CD14-positive monocyte (primary cell): ENCODE measurements around the gene WNT10A. TPM values are rescaled to one million over a fixed set of nuclear protein-coding genes. Genes with fewer than 3 reads are reported as not detected.

Source experiments
- DNase-seq, 3 donors: peaks; one replicate each; pipeline ENCODE4 v3.0.0-alpha.2; 2011 to 2022
- H2AFZ ChIP-seq: 2 replicates; pipeline ENCODE4 v1.6.0; 2012; ENCODE audit warnings: mild to moderate bottlenecking, low read depth, low read length, inconsistent platforms; ENCODE audit not compliant: insufficient read depth, poor library complexity, severe bottlenecking
- H3K27ac ChIP-seq, 2 donors: 1 replicate in 1 of 2; 2 replicates in 1 of 2; pipeline ENCODE4 v1.5.1; 2012 to 2013; ENCODE audit warnings: low read length in 2 of 2, control low read depth in 1 of 2, inconsistent platforms in 1 of 2, low read depth in 1 of 2, mild to moderate bottlenecking in 1 of 2
- H3K27me3 ChIP-seq, 2 donors: one replicate each; pipeline versions ENCODE4 v1.6.0 to v1.6.1; 2011 to 2013; ENCODE audit warnings: low read length in 2 of 2; ENCODE audit not compliant: control insufficient read depth in 2 of 2, insufficient read depth in 2 of 2
- H3K36me3 ChIP-seq, 2 donors: replicated peaks in 1 of 2; 1 replicate in 1 of 2; 2 replicates in 1 of 2; pipeline versions ENCODE4 v1.5.1 to v1.6.1; 2012 to 2013; ENCODE audit warnings: low read length in 2 of 2, control low read depth in 1 of 2, inconsistent platforms in 1 of 2, mild to moderate bottlenecking in 1 of 2; ENCODE audit not compliant: insufficient read depth in 2 of 2, control insufficient read depth in 1 of 2
- H3K4me1 ChIP-seq, 2 donors: 1 replicate in 1 of 2; 2 replicates in 1 of 2; pipeline versions ENCODE4 v1.5.1 to v1.6.1; 2012 to 2013; ENCODE audit warnings: low read length in 2 of 2, control low read depth in 1 of 2, inconsistent platforms in 1 of 2, mild to moderate bottlenecking in 1 of 2, moderate library complexity in 1 of 2; ENCODE audit not compliant: insufficient read depth in 2 of 2, control insufficient read depth in 1 of 2
- H3K4me2 ChIP-seq: replicated peaks from 2 replicates; pipeline ENCODE3; 2012; ENCODE audit warnings: low read length, moderate library complexity, mild to moderate bottlenecking; ENCODE audit not compliant: poor library complexity, severe bottlenecking; ENCODE audit errors: extremely low read depth
- H3K4me3 ChIP-seq, 3 experiments: fragments of 200-600 bp in 1 of 3; sonication (generic) in 1 of 3; replicated peaks in 1 of 3; 1 replicate in 2 of 3; 2 replicates in 1 of 3; pipeline ENCODE4 v1.5.1; 2011 to 2013; ENCODE audit warnings: low read length in 3 of 3, mild to moderate bottlenecking in 3 of 3, control low read depth in 2 of 3, low read depth in 2 of 3, inconsistent platforms in 1 of 3, moderate library complexity in 1 of 3
- H3K79me2 ChIP-seq: 2 replicates; pipeline ENCODE4 v1.6.0; 2012; ENCODE audit warnings: mild to moderate bottlenecking, control low read depth, inconsistent platforms, low read length, moderate library complexity; ENCODE audit not compliant: insufficient read depth
- H3K9ac ChIP-seq: 2 replicates; pipeline ENCODE4 v1.6.0; 2017; ENCODE audit warnings: low read length, mild to moderate bottlenecking; ENCODE audit not compliant: insufficient read depth, poor library complexity, severe bottlenecking
- H3K9me3 ChIP-seq, 2 donors: replicated peaks in 1 of 2; 1 replicate in 1 of 2; 2 replicates in 1 of 2; pipeline versions ENCODE4 v1.5.1 to v1.6.1; 2012 to 2013; ENCODE audit warnings: low read length in 2 of 2, control low read depth in 1 of 2; ENCODE audit not compliant: control insufficient read depth in 1 of 2, insufficient read depth in 1 of 2
- H4K20me1 ChIP-seq: 2 replicates; pipeline ENCODE4 v1.6.0; 2012; ENCODE audit warnings: mild to moderate bottlenecking, low read length, control low read depth, moderate library complexity; ENCODE audit not compliant: insufficient read depth
- H3K27ac Mint-ChIP-seq, 7 donors: one replicate each; pipeline ENCODE4 v1.8.0; 2020; ENCODE audit warnings: mild to moderate bottlenecking in 7 of 7, mixed read lengths in 7 of 7, moderate library complexity in 6 of 7, inconsistent platforms in 2 of 7
- H3K27me3 Mint-ChIP-seq, 3 donors: one replicate each; pipeline ENCODE4 v1.8.0; 2021 to 2022; ENCODE audit warnings: low read depth in 3 of 3, mild to moderate bottlenecking in 3 of 3, mixed read lengths in 3 of 3, moderate library complexity in 3 of 3, inconsistent platforms in 1 of 3
- H3K36me3 Mint-ChIP-seq, 2 donors: one replicate each; pipeline ENCODE4 v1.8.0; 2020; ENCODE audit warnings: mixed read lengths in 2 of 2, inconsistent platforms in 1 of 2, mild to moderate bottlenecking in 1 of 2
- H3K4me1 Mint-ChIP-seq: one replicate; pipeline ENCODE4 v1.8.0; 2020; ENCODE audit warnings: mild to moderate bottlenecking, mixed read lengths
- H3K4me3 Mint-ChIP-seq, 2 donors: one replicate each; pipeline ENCODE4 v1.8.0; 2020; ENCODE audit warnings: mild to moderate bottlenecking in 2 of 2, mixed read lengths in 2 of 2, moderate library complexity in 1 of 2
- H3K9me3 Mint-ChIP-seq, 7 donors: one replicate each; pipeline ENCODE4 v1.8.0; 2020 to 2022; ENCODE audit warnings: mixed read lengths in 7 of 7, mild to moderate bottlenecking in 6 of 7, moderate library complexity in 6 of 7, inconsistent platforms in 2 of 7
- CTCF ChIP-seq: fragments of 200-600 bp; IDR thresholded peaks from one replicate; pipeline ENCODE4 v1.8.0; 2022; ENCODE audit warnings: antibody characterized with exemption, mild to moderate bottlenecking
- WGBS: methylation state at CpG from one replicate; pipeline ENCODE4 v1.1.5; 2013; ENCODE audit warnings: missing lambda C conversion rate; ENCODE audit not compliant: insufficient coverage; 5-methylcytosine and 5-hydroxymethylcytosine counted together
- intact Hi-C, 2 donors: fragments of 100-400 bp; cut with micrococcal nuclease; formaldehyde crosslinking; loops; one replicate each; pipeline versions ENCODE4 v1.15.0 to v1.15.1; 2023
- polyA plus RNA-seq, 3 donors: library from polyadenylated mRNA; depleted of rRNA in 1 of 3; unstranded in 2 of 3; stranded (reverse) in 1 of 3; fragments of 300-500 nt in 2 of 3; fragments of >200 nt in 1 of 3; fragmentation: Illumina TruSeq in 2 of 3; gene quantifications; 1 replicate in 2 of 3; 2 replicates in 1 of 3; pipeline ENCODE4 v1.2.3, GENCODE V29; 2012 to 2021

WNT10A gene
- polyA plus RNA-seq, 3 donors, result 0.04 TPM; not detected in 2

- Histone ChIP-seq H2AFZ (peak overlapping the region; percentile 74), H4K20me1 (no peaks in the 10 kb centered on the region), H3K4me2 (peak overlapping the region; percentile 67), H3K9ac (no peak overlapping the region), H3K27ac (no peak overlapping the region), H3K4me3 (peak overlapping the region in 1 of 3 experiments; percentile 56), H3K36me3 (no peaks in the 10 kb centered on the region), H3K9me3 (peaks cover 0 to 37% of the 10 kb centered on the region in 2 donors), H3K27me3 (peaks cover 47 to 69% of the 10 kb centered on the region in 2 donors), H3K79me2 (no peaks in the 10 kb centered on the region), H3K4me1 (peaks cover 9 to 29% of the 10 kb centered on the region in 2 donors)
- H3K4me3 Mint-ChIP-seq, result peak overlapping the region; percentile 57 to 86
- H3K9me3 Mint-ChIP-seq, result peaks cover 0 to 5% (median 0%) of the 10 kb centered on the region in 7 donors
- under 1% methylated on average over 72 of the region's 72 CpGs for WGBS
- intact Hi-C loops, result loop anchor here in 1 of 2 donors (2.0 kb wide), 1 partner anchor 36 kb away; no protein-coding TSS in a partner anchor
- DNase-seq, result peak; percentile 64 to 83 (median 72)
- peaks cover 69 to 88% (median 69%) of the 10 kb centered on the region in 3 donors for H3K27me3 Mint-ChIP-seq
- H3K27ac Mint-ChIP-seq, result peak overlapping the region in 2 of 7 donors; percentile 41 to 52
- peaks cover 4 to 6% of the 10 kb centered on the region in 2 donors for H3K36me3 Mint-ChIP-seq
- peak; percentile 70 for TF ChIP-seq CTCF
- H3K4me1 Mint-ChIP-seq, result peaks cover 19% of the 10 kb centered on the region
These were observed 12.2 kb downstream of the WNT10A start for GRCh38 chr2:218892693-218893348.

GRCh38 chr2:218893349-218894150 lies 12.9 kb downstream of the WNT10A start:
- H3K4me2 ChIP-seq, result peak overlapping the region; percentile 67
- no peaks in the 10 kb centered on the region for H3K79me2 ChIP-seq
- no peaks in the 10 kb centered on the region for H4K20me1 ChIP-seq
- 20% methylated on average over 1 of the region's 10 CpGs for WGBS
- no peak overlapping the region for H3K9ac ChIP-seq
- no peak for DNase-seq
- peak overlapping the region; percentile 57 to 86 for H3K4me3 Mint-ChIP-seq
- H3K36me3 ChIP-seq, result no peaks in the 10 kb centered on the region
- intact Hi-C loops, result loop anchor here in 1 of 2 donors (2.0 kb wide), 1 partner anchor 37 kb away; no protein-coding TSS in a partner anchor
- H3K27me3 ChIP-seq, result peaks cover 52 to 75% of the 10 kb centered on the region in 2 donors
- peak overlapping the region in 1 of 3 experiments; percentile 56 for H3K4me3 ChIP-seq
- H3K4me1 Mint-ChIP-seq, result peaks cover 24% of the 10 kb centered on the region
- peak overlapping the region; percentile 74 for H2AFZ ChIP-seq
- H3K9me3 ChIP-seq, result peaks cover 0 to 40% of the 10 kb centered on the region in 2 donors
- H3K27me3 Mint-ChIP-seq, result peaks cover 74 to 88% (median 75%) of the 10 kb centered on the region in 3 donors
- no peak overlapping the region for H3K27ac Mint-ChIP-seq
- no peak overlapping the region for H3K27ac ChIP-seq
- H3K36me3 Mint-ChIP-seq, result peaks cover 4 to 6% of the 10 kb centered on the region in 2 donors
- H3K4me1 ChIP-seq, result peaks cover 9 to 33% of the 10 kb centered on the region in 2 donors
- H3K9me3 Mint-ChIP-seq, result peaks cover 0 to 10% (median 2%) of the 10 kb centered on the region in 7 donors
- no peak for TF ChIP-seq CTCF
